GM10847 (cell line): ENCODE data around the gene CD164.

Experiments
- POLR2A ChIP-seq: IDR thresholded peaks from 2 replicates; pipeline ENCODE4 v1.6.1; 2011; ENCODE audit not compliant: insufficient read length; ENCODE audit errors: extremely low read depth

CD164 gene

DNA sequence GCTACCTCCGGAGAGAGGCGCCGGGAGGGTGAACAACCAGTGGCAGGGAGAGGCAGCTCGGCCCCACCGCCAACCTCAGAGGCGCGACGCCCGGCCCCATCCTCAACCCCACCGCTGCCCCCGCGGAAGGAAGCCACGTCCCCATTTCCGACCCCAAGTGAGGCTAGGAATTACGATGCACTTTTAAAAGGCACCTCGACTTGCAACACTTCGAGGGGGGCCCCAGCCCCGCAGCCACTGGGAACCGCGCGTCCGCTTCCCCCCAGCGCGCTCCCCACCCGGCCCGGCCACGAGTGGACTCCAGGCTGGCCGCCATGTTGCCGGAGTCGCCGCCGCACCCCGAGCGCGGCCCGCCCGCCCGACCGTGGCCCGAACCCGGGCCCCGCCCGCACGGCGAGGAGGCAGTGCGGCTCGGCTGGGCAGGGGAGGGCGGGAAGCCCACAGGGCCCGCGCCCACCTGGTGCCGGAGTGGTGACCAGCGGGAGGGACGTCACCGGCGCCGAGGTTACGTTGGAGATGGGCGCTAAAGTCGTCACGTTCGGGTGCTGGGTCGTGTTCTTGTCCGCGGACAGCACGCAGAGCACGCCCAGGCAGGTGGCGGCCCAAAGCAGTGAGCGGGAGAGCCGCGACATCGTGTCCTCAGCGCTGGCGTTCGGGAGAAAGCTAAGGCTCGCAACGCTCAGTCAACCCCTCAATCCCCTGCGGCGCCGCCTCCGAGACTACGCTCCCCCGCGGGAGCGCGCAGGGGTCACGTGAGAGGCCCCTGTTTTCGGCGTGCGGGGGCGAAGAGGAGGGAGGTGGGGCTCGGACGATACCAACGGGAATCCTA, at the start of gene CD164:
CD164 (minus strand) TSS at position 721 of the 829 bp plus-strand sequence; CDS start at position 632, 89 bp downstream.
- TF ChIP-seq POLR2A = peak; percentile 97

DNA sequence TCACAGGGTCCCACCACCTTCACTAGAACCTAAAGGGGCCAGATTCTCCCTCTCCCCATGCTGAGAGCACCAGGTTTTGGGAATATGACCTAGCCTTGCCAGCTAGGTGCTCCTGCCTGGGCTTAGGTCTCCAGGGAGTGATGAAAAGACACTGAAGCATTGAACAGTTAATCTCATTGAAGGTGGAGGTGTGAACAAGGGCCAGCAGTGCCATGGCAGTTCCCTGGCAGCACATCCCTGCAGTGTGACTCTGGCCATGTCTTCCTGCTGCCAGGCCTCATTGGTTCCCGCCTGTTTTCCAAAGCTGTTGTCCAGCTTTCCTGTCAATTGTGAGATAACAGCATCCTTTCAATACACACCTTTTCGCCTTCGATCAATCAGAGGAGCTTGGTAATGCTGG, 47.2 kb upstream of the CD164 start:
- no peak for TF ChIP-seq POLR2A

DNA sequence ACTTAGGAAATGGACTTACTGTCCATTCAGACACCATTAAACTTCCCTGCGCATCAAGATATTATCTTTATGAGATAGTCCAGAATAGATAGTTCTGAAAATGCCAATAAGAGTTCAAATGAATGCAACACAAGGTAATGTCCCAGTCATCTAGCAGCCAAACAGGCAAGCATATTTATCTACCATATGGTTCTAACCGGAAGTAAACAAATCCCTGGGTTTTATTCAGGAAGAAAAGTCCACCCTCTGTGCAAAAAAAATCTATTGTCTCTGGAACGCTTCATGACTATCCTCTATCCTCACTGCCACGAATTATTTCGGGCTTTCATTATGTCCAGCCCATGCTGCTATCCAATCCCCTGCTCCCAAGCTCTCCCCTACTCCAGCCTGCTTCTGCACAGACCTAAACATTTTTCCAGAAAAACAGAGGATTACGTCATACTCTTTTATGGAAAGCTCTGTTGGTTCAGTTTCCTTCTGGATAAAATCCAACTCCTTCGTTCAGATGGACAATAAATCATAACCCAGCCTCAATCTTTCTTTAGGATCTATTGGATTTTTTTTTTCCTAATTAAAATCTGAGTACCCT, 46.7 kb upstream of the CD164 start:
- TF ChIP-seq POLR2A = no peak

DNA sequence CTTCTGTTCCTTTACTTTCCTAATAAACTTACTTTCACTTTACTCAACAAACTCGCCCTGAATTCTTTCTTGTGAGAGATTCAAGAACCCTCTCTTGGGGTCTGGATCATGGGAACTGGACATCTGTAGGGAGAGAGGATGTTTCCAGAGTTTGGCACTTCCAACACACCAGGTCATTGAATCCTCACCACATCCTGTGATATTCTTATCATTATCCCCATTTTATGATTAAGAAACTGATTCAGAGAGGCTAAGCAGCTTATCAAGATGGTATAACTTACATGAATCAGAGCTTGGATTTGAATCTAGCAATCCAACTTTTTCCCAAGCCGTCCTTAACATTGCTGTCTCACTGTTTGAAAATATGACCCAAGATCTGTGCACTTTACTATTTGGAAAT, 42.7 kb upstream of the CD164 start:
- no peak for TF ChIP-seq POLR2A

DNA sequence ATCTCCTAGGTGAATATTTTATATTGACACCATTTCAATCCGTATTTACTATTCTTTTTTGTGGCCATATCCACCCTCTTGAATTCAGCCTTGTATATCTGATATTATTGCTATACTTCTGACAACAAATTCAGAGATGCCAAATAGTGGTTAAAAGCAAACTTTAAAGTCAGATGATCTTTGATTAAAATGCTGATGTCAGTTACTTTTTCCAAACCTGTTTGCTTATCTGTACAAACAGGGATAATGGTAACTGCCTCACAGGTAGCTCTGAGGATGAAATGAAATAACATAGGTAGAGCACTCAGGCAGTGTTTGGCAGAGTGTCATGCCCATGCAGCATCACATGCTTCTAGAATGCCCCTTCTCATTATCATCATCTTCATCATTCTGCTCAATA, 38.9 kb upstream of the CD164 start:
- TF ChIP-seq POLR2A = no peak

DNA sequence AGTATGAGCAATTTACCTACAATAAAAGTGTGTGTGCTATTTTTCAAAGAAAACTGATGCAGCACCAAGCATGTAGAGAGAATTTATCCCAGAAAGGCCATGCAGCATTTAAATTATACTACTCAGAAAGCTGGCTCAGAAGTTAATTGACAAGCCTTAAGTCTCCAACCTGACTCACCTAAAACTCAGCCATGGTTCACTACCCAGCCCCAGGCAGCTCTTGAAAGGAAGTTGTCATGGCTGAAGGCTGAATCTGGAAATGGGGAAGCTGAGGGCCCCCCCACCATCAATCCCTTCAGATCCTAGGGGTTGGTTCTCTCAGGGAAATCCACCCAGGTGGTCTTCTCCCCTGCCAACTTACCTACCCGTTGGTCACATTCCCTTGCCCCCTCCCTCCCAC, 38.5 kb upstream of the CD164 start:
- TF ChIP-seq POLR2A = no peak

DNA sequence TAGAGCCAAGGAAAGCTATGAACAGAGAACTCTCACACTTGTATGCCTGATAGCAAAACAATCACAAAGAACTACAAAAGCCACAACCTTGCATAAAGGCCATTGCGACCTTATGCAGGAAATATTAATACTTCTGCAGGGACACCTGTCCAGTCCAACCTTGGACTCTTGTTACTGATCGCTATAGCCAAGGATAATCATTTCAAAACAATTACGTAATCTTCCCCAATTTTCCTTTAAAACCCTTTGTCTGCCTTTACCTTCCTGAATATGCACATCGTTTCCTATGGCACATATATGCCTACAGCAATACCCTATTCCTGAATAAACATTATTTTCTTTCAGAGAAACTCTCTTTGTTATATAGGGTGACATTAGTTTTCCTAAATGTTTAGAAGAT, 35.4 kb upstream of the CD164 start:
- no peak for TF ChIP-seq POLR2A

DNA sequence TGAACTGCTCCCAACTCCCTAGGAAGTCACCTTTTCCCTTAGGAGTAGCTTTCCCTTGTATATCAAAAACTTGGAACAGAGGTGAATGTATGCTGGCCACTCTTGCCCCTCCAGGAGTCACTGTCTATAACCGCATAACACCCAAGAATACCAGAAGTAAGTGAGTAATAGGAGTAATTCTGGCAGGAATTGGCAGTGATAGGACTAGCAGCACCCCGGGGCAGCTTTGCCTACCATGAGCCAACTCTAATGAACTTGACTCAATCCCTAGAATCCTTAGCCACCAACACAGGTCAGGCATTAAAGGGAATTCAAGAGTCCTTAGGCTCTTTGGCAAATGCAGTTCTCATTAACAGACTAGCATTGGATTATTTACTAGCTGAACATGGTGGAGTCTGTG, 28.8 kb upstream of the CD164 start:
- no peak for TF ChIP-seq POLR2A

DNA sequence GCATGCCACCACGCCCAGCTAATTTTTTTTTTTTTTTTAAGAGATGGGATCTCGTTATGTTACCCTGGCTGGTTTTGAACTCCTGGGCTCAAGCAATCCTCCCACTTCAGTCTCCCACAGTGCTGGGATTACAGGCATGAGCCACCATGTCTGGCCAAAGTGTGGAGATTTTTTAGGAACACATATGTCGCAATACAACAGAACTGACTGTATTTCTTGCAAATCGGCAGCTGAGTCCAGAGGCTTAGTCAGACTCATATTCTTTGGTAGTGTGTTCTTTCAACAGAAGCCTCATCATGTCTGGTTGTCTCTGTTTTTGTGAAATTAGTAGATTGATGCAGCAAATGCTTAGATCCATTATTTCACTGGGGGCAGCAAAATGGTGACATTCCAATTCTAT, 23.9 kb upstream of the CD164 start:
- no peak for TF ChIP-seq POLR2A

DNA sequence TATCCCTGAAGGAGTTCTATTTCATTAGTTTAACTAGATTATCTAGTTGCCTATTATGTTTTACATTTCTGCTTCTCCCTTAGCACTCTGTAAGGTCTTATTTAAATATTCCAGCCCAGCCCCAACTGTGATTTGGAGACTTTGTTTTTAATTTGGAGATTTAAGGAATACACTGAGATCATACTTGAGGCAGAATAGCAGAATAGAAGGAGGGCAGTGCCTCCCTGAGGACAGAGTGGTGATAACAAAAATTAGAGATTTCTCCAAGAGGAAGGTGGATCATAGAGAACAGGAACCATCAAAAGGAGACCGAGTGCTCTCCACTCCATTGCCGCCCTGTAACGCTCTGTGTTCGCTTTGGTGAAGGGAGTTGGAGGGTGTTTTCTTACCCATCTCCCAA, 14.8 kb upstream of the CD164 start:
- TF ChIP-seq POLR2A = no peak

DNA sequence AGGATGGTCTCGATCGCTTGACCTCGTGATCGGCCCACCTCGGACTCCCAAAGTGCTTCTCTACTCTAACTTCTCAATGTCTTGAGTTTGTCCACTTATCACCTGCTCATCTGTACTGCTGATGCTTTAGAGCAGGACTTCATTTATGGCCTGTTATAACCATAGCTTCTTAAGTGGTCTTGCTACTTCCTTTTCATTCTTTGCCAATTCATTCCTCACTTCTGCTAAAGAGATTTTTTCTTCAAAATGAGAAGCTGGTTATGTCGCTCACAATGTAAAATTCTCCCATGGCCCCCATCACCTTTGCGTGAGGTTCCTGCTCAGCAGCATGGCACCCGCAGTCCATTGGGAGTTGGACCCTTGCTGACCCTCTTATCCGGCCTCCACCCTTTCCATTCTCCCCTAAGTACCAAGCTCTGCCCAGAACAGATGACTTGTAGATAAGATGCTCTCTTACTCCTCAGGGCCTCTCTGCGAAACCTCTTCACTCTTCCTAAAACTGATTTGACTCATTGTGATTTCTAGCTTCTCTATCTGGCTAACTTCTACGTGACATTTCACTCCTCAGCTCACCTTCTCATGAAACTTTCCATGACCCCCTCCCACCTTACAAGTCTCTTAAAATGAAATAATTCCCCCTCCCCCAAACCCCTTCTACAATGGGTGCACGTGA, 13.9 kb upstream of the CD164 start:
- TF ChIP-seq POLR2A = no peak

DNA sequence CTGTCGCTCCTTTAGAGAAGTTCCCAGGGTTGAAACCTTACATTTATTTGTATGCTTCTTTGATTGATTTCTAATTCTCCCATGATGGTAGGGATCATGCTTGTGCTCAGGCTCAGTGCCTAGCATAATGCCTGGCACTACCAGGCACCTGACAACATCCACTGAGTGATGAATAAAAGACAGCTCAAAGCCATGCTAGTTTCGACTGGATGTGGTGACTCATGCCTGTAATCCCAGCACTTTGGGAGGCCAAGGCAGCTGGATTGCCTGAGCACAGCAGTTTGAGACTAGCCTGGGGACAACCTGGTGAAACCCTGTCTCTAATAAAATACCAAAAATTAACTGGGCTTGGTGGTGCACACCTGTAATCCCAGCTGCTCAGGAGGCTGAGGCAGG, 11.6 kb upstream of the CD164 start:
- TF ChIP-seq POLR2A = no peak

DNA sequence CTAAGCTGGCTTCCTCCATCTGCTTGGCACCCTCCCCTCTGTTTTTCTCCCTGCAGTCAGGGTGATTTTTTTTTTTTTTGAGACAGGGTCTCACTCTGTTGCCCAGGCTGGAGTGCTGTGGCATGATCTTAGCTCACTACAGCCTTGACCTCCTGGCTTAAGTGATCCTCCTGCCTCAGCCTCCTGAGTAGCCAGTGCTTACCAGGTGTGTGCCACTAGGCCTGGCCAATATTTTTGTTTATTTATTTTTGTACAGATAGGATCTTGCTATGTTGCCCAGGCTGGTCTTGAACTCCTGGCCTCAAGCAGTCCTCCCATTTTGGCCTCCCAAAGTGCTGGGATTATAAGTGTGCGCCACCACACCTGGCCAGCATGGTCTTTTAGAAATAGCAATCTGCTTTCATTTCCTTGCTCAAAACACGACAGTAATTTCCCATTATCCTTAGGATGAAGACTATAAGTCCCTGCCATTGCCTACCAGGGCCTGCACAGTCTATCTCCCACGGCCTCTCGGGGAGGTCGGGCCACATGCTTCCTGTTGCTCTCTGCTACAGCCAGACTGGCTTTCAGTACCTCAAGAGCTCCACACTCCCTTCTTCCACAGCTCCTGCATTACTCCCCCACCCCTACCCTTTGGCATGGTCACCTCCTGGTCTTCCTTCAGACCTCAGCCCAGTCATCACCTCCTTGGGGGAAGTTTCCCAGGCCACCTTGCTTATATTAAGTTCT, 11.1 kb upstream of the CD164 start:
- TF ChIP-seq POLR2A = no peak

DNA sequence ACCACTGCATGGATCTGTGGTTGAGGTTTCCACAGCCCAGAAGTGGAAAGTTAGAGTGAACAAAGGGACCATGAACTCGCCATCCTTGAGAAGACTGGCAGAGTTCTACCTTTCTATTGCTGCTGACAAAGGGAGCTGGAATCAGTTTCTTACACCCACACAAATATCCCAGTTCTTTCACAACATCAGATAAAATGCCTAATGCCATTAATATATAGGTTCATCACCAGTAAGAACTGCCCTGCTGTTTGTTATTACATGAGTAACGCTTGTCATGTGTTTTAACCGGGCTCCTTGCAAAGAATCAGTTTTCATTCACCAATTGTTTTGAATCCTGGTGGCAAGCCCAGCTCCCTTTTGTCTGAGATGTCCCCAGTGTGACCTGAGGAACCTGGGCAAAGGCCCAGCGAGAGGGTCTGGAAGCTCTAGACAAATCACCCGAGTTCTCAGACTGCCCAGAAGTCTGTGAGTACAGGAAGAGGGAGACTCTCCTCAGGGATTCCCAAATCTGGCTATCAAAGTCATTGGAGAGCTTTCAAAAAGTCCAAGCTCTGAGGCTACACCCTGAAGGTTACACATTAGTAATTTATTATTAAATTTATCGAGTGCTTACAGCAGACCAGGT, 7.5 kb upstream of the CD164 start:
- TF ChIP-seq POLR2A = no peak

DNA sequence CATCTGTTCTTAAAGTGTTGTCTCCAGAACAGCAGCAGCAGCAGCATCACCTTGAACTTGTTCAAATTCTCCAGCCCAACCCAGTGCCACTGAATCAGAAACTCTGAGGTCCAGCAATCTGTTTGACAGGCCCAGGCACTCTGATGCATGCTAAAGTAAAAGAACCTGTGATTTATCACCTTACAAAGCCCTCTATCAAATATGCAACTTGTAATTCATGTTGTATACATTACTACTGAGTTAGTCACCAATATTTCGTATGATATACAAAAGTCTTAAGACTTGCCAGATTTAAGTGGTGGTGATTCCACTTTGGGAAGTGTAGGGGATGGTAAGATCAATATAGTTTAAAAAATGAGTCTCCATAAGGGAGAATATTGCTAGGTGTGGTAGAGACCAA, 6.0 kb upstream of the CD164 start:
- no peak for TF ChIP-seq POLR2A
